Measurements from ENCODE around the gene HMCES.
"Not testable (repeated sequence)": the region's sequence is repeated elsewhere in the genome, so short reads cannot be mapped to it uniquely, and the experiment has no call there.

Gene HMCES

GRCh38 chr3:129341331-129342141 lies 62.9 kb downstream of the HMCES start:
- Histone ChIP-seq H3K27me3 (ENCODE audit: insufficient read depth, low read length) (no peaks in the 10 kb centered on the region), H3K4me1 (ENCODE audit: insufficient read depth, low read length) (peaks cover 3% of the 10 kb centered on the region), H3K9me3 (ENCODE audit: low read length) (peaks cover 5% of the 10 kb centered on the region), H2AFZ (ENCODE audit: low read depth, low read length) (no peak overlapping the region), H3K36me3 (ENCODE audit: insufficient read depth, low read length) (no peaks in the 10 kb centered on the region), H3K4me3 (ENCODE audit: low read length) (no peak overlapping the region)

GRCh38 chr3:129343643-129344360 lies 65.1 kb downstream of the HMCES start:
- H3K4me1 ChIP-seq (ENCODE audit: insufficient read depth, low read length), result peaks cover 12% of the 10 kb centered on the region
- H3K9me3 ChIP-seq (ENCODE audit: low read length), result peaks cover 2% of the 10 kb centered on the region
- H3K4me3 ChIP-seq (ENCODE audit: low read length), result no peak overlapping the region
- H3K36me3 ChIP-seq (ENCODE audit: insufficient read depth, low read length), result no peaks in the 10 kb centered on the region
- no peak overlapping the region for H2AFZ ChIP-seq (ENCODE audit: low read depth, low read length)
- no peaks in the 10 kb centered on the region for H3K27me3 ChIP-seq (ENCODE audit: insufficient read depth, low read length)

DNA sequence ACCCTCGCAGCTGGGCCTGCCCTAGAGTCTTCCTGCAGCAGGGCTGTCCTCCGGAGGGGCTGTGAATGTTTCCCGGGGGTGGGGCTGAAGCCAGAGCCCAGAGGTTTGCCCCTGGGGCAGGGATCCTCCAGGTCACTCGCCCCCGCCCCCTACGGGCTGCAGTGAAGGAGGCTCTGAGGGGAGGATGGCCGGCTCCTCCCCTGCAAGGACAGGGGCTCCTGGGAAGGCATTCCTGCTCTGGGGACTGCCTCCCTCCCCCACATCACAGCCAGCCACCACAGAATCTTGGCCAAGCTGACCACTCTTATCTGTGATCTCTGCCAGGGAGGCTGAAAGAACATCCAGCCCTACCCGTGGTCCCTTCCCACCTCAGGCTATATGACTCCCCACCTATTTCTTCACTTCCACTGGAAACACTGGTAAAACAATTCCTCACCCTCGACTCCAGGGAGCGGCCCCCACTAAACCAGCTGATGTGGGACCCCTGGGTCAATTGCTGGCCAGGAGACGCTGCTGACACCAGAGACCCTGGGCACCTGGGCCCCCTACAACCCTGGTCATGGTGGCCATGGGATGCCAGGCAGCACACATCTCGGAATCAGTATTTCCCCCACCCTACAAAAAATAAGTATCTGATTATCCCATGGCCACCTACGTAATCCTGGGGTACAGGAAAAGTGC lies 66.0 kb downstream of the HMCES start:
- Histone ChIP-seq H2AFZ (ENCODE audit: low read depth, low read length) (no peak overlapping the region), H3K4me3 (ENCODE audit: low read length) (no peak overlapping the region), H3K9me3 (ENCODE audit: low read length) (peaks cover 2% of the 10 kb centered on the region), H3K27me3 (ENCODE audit: insufficient read depth, low read length) (no peaks in the 10 kb centered on the region), H3K36me3 (ENCODE audit: insufficient read depth, low read length) (no peaks in the 10 kb centered on the region), H3K4me1 (ENCODE audit: insufficient read depth, low read length) (peaks cover 12% of the 10 kb centered on the region)

DNA sequence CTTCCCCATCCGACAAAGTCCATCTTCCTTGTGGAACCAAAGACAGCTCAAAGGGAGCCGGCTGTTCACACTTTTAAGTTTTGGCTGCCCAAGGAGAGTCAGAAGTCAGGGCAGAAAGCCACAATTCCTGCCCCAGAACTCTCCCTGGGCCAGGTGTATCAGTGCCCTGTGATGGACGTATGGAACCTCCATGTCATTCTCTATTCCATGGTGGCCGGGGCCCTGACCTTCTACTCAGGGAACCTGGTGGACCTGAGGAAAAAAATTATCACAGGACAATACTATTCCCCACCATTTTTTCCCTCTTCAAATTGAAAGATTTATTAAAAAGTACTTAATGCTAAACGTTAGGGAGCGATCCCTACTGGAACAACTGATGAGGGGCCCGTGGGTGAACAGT lies 66.6 kb downstream of the HMCES start:
- Histone ChIP-seq H3K36me3 (ENCODE audit: insufficient read depth, low read length) (no peaks in the 10 kb centered on the region), H3K9me3 (ENCODE audit: low read length) (peaks cover 2% of the 10 kb centered on the region), H3K4me3 (ENCODE audit: low read length) (no peak overlapping the region), H2AFZ (ENCODE audit: low read depth, low read length) (no peak overlapping the region), H3K4me1 (ENCODE audit: insufficient read depth, low read length) (peaks cover 12% of the 10 kb centered on the region), H3K27me3 (ENCODE audit: insufficient read depth, low read length) (no peaks in the 10 kb centered on the region)

DNA sequence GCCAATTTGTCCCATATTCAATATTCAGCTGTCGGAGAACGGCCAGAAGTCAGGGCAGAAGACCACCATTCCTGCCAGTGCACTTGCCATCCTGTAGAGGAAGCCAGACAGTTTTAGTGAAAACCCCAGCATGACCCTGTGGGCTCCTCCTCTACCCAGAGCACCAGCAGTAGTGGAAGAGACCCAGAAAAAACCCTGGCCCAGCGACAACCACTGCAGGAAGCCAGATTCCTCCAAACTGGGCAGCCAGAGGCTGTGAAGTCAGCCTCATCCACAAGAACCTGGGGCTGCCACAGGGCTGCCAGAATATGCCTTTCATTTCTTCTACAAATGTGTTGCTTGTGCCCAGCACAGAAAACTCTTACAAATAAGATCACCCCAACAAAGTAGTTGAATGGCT lies 67.3 kb downstream of the HMCES start:
- Histone ChIP-seq H3K36me3 (ENCODE audit: insufficient read depth, low read length) (no peaks in the 10 kb centered on the region), H3K9me3 (ENCODE audit: low read length) (peaks cover 2% of the 10 kb centered on the region), H2AFZ (ENCODE audit: low read depth, low read length) (no peak overlapping the region), H3K4me3 (ENCODE audit: low read length) (no peak overlapping the region), H3K4me1 (ENCODE audit: insufficient read depth, low read length) (peaks cover 12% of the 10 kb centered on the region), H3K27me3 (ENCODE audit: insufficient read depth, low read length) (no peaks in the 10 kb centered on the region)

- peaks cover 9% of the 10 kb centered on the region for H3K4me1 ChIP-seq (ENCODE audit: insufficient read depth, low read length)
- no peak overlapping the region for H3K4me3 ChIP-seq (ENCODE audit: low read length)
- H3K9me3 ChIP-seq (ENCODE audit: low read length), result peaks cover 2% of the 10 kb centered on the region
- H3K36me3 ChIP-seq (ENCODE audit: insufficient read depth, low read length), result no peaks in the 10 kb centered on the region
- no peaks in the 10 kb centered on the region for H3K27me3 ChIP-seq (ENCODE audit: insufficient read depth, low read length)
- no peak overlapping the region for H2AFZ ChIP-seq (ENCODE audit: low read depth, low read length)
Measured at GRCh38 chr3:129346695-129347457, 68.2 kb downstream of the HMCES start.

- peaks cover 2% of the 10 kb centered on the region for H3K9me3 ChIP-seq (ENCODE audit: low read length)
- H2AFZ ChIP-seq (ENCODE audit: low read depth, low read length), result no peak overlapping the region
- peaks cover 9% of the 10 kb centered on the region for H3K4me1 ChIP-seq (ENCODE audit: insufficient read depth, low read length)
- H3K4me3 ChIP-seq (ENCODE audit: low read length), result no peak overlapping the region
- H3K36me3 ChIP-seq (ENCODE audit: insufficient read depth, low read length), result no peaks in the 10 kb centered on the region
- no peaks in the 10 kb centered on the region for H3K27me3 ChIP-seq (ENCODE audit: insufficient read depth, low read length)
Measured at GRCh38 chr3:129347458-129347845, 68.8 kb downstream of the HMCES start.

- Histone ChIP-seq H3K27me3 (ENCODE audit: insufficient read depth, low read length) (no peaks in the 10 kb centered on the region), H3K4me3 (ENCODE audit: low read length) (no peak overlapping the region), H3K36me3 (ENCODE audit: insufficient read depth, low read length) (no peaks in the 10 kb centered on the region), H3K9me3 (ENCODE audit: low read length) (no peaks in the 10 kb centered on the region), H2AFZ (ENCODE audit: low read depth, low read length) (no peak overlapping the region), H3K4me1 (ENCODE audit: insufficient read depth, low read length) (peaks cover 9% of the 10 kb centered on the region)
Measured at GRCh38 chr3:129348734-129349133, 70.1 kb downstream of the HMCES start.

DNA sequence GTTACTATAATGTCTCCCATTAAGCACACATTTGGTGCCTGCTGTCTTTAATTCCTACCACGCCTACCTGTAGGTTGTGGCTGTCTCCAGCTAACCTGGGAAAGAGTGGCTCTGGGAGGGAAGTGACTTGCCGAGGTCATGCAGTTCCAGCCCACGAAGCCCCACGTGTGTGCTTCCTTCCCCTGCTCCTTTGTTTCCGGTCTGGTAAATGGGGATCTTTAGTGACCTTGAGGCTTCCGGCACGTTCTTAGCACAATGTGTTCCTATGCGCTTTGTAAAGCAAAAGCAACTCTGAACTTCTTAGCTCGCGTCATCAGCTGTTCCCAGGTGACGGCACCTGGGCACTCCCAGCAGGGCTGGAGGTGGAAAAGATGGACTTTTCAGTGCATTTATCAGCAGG lies 70.5 kb downstream of the HMCES start:
- H3K27me3 ChIP-seq (ENCODE audit: insufficient read depth, low read length); H3K9me3 ChIP-seq (ENCODE audit: low read length); H3K4me1 ChIP-seq (ENCODE audit: insufficient read depth, low read length); H3K4me3 ChIP-seq (ENCODE audit: low read length); H2AFZ ChIP-seq (ENCODE audit: low read depth, low read length); H3K36me3 ChIP-seq (ENCODE audit: insufficient read depth, low read length): not testable (repeated sequence)

DNA sequence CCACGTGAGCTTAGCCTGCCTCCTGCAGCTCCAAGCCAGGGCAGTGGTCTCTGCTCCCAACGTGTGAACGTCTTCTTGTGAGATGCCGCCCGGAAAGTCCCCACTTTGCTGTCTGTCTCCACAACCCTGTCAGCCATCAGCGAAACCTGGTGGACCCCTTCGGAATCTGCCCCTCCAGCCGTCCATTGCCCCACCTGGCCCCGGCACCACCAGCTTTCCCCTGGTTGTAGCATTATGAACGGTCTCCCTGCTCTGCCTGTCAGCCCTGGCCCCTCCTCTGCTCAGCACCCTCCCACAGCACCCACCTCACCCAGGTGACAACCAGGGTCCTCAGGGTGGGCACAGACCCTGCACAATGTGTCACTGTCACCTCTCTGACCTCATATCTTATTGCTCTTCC lies 71.1 kb downstream of the HMCES start:
- no peaks in the 10 kb centered on the region for H3K27me3 ChIP-seq (ENCODE audit: insufficient read depth, low read length)
- no peak overlapping the region for H3K4me3 ChIP-seq (ENCODE audit: low read length)
- no peaks in the 10 kb centered on the region for H3K36me3 ChIP-seq (ENCODE audit: insufficient read depth, low read length)
- H3K4me1 ChIP-seq (ENCODE audit: insufficient read depth, low read length), result peaks cover 9% of the 10 kb centered on the region
- H2AFZ ChIP-seq (ENCODE audit: low read depth, low read length), result no peak overlapping the region
- H3K9me3 ChIP-seq (ENCODE audit: low read length), result no peaks in the 10 kb centered on the region

- no peak overlapping the region for H3K4me3 ChIP-seq (ENCODE audit: low read length)
- H2AFZ ChIP-seq (ENCODE audit: low read depth, low read length), result no peak overlapping the region
- no peaks in the 10 kb centered on the region for H3K27me3 ChIP-seq (ENCODE audit: insufficient read depth, low read length)
- H3K4me1 ChIP-seq (ENCODE audit: insufficient read depth, low read length), result peaks cover 5% of the 10 kb centered on the region
- H3K36me3 ChIP-seq (ENCODE audit: insufficient read depth, low read length), result no peaks in the 10 kb centered on the region
- no peaks in the 10 kb centered on the region for H3K9me3 ChIP-seq (ENCODE audit: low read length)
Measured at GRCh38 chr3:129352045-129352444, 73.4 kb downstream of the HMCES start.

DNA sequence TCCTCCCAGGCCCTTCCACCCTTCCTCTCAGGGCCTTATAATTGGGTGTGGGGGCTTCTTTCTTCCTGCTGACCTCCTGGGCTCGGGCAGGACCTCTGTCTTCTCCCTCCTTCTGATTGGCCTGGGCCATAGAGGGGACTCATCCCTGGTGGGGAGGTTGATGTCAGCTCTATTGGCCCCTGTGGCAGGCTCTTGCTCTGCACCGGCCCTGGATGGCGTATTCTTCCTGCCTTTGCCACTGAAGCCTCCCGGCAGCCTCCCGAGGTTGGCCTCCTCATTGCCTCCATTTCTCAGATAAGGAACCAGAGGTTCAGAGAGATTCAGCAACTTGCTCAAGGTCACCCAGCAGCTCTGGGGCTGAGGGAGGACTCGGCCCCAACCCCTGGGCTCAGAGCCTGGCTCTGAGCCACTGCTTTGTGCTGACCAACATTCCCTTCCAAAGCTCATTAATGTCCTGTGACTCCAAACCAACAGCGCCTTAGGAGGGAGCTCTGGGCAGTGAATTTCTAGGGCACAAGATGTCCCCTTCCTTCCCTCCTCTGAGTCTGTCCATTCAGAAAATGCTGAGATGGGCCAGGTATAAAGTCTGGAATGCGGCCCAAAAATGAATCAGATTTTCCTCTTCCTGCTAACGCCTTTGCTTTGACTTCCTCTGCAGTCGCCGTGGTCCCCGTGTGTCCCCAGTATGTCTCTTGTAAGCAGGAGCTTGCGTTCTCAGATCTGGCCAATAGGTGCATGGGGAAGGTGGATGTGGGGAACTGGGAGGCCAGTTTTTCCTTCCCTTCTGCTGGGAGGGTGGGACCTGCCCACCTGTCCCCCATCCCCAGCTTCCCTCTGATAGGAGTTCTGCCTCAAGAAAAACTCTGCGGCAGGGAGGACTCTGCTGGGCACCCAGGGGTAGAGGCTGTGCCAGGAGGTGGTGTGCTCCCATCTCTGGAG lies 74.2 kb downstream of the HMCES start:
- Histone ChIP-seq H3K4me1 (ENCODE audit: insufficient read depth, low read length) (no peaks in the 10 kb centered on the region), H3K36me3 (ENCODE audit: insufficient read depth, low read length) (no peaks in the 10 kb centered on the region), H3K4me3 (ENCODE audit: low read length) (no peak overlapping the region), H3K9me3 (ENCODE audit: low read length) (no peaks in the 10 kb centered on the region), H2AFZ (ENCODE audit: low read depth, low read length) (no peak overlapping the region), H3K27me3 (ENCODE audit: insufficient read depth, low read length) (no peaks in the 10 kb centered on the region)

Measured in neuron (in vitro differentiated cells).